Superior temporal gyrus (tissue), 1 donor: ENCODE measurements around the gene NUPR1.
A peak's percentile ranks its signal among the peaks of the same experiment; 100 is the strongest.
"Not testable (repeated sequence)": the region's sequence is repeated elsewhere in the genome, so short reads cannot be mapped to it uniquely, and the experiment has no call there.

ENCODE experiments used
- DNase-seq: peaks from one replicate; pipeline ENCODE4 v3.0.0-alpha.2; 2016; ENCODE audit errors: extremely low spot score

The NUPR1 gene

DNA sequence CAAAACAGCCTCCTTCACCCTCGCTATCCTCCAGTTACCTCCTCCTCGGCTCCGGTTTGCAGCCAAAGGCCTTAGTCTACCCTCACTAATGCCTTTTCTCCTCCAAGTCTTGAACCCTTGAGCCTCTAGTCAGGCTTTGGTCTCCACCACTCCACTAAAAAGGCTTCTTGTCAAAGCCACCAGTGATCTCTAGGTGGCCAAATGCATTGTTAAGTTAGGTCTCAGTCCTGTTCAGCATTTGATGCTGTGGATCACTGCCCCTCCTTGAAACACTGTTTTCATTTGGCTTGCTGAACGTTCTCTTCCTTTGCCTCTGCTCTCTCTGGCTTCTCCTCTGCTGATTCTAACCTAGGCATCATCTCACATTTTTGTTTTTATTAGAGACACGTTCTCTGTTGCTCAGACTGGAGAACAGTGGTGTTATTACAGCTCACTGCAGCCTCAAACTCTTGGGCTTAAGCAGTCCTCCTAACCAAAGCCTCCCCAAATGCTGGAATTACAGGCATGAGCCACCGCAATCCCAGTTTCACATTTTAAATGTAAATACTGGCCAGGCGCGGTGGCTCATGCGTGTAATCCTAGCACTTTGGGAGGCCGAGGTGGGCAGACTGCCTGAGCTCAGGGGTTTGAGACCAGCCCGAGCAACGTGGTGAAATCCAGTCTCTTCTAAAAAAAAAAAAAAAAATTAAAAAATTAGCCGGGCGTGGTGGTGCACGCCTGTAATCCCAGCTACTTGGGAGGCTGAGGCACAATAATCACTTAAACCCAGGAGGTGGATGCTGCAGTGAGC, 16.1 kb upstream of the NUPR1 start:
- no peak for DNase-seq

DNA sequence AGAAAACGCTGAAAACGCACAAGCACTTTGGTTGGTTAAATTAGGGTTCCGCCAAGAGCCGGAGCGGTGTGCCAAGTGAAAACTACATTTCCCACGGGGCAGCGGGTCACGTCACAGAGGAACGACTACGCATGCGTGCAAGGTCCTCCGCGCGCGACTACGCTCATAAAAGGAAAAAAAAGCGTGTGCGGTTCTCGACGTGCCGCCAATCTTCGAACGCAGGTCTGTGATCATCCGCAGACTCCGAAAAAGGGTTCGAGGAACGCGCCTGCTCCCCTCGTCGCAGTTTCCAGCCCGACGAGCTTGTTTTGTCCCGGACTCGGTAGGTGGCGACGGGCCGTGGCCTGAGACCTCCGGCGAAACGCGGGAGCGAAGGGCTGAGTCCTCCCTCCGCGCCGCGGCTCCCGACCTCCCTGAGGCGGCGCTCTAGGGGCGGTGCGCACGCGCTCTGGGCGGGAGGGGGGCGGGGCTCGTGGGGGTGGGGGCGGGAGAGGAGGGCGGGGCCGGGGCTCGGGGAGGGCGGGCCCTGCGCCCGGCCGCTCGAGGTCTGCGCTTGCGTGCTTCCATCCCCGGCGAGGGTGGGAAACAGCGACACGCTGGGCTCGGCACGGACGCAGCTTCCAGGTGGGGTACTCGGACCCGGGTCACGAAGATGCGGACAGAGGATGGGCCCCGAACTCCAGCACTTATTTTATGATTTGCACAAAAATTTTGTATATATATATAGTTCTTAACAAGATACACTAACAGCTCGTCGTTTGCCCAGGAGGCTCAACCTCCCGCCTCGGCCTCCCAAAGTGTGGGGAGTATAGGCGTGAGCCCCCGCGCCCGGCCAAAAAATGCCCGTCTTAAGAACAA, 15.2 kb upstream of the NUPR1 start, which contains the start of gene SGF29:
TSS of gene SGF29 (plus strand) at position 145 of the 858 bp plus-strand sequence. CDS start 27,150 bp downstream, outside the sequence.
- DNase-seq, result peak; percentile 97

DNA sequence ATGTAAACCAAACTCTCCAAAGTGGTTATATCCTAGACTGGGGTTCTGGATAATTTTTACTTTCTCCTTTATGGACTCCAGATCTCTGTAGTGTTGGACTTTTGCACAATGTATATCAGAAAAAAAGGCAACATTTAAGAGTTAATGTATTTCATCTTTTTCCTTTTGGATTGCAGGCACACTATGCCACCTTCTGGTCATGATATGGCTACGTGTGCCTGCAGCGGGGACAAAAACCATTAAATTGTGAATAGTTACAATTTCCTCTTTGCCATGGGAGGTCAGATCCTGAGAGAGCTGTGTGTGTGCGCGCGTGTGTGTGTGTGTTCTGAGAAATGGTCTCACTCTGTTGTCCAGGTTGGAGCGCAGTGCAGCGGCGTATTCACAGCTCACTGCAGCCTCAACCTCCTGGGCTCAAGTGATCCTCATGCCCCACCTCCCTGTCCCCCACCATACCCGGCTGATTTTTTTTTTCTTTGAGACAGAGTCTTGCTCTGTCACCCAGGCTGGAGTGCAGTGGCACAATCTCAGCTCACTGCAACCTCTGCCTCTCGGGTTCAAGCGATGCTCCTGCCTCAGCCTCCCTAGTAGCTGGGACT, 10.6 kb upstream of the NUPR1 start:
- no peak for DNase-seq

DNA sequence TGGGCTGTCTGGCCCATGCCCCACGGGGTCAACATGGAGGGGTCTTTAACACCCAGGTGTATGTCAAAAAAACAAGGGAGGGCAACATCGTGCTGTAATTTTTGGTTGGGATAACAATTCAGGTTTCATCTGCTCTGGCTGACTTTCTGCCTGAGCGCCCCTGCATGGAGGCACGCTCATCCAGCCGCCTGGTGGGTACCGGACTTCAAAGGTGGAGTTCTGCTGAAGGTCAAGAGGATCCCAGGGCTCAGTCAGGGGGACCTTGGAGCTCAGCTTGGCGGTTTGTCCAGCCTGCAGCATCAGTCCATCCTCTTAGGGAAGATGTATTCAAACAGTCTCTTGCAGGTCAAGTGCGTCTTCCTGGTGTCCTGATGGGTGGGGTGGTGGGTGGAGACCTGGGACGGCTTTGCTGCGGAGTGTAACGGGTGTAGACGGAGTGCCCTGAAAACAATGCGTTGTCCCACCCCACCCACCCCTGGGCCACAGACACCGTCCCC, 9.6 kb upstream of the NUPR1 start:
- DNase-seq, result no peak

DNA sequence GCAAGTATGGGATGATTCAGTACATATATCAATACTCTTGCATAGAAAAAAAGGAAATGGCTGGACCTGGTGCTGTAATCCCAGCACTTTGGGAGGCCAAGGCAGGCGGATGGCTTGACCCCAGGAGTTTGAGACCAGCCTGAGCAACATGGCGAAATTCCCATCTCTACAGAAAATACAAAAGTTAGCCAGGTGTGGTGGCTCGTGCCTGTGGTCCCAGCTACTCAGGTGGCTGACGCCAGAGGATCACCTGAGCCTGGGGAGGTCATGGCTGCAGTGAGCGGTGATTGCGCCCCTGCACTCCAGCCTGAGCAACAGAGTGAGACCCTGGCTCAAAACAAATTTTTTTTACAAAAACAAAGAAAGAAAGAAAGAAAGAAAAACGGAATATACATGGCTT, 7.9 kb upstream of the NUPR1 start:
- DNase-seq, result no peak

DNA sequence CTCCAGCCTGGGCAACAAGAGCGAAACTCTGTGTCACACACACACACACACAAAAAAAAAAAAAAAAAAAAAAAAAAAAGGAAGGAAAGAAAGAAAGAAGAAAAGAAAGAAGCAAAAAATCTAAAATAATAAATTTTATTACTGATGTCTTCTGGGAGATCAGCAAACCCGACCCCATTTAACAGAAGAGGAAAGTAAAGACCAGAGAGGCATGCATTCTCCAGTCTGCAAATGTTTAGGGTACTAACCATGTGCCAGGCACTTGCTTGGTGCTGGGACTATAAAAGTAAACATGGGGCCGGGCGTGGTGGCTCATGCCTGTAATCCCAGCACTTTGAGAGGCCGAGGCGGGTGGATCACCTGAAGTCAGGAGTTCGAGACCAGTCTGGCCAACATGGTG, 7.2 kb upstream of the NUPR1 start:
- DNase-seq, result not testable (repeated sequence)

DNA sequence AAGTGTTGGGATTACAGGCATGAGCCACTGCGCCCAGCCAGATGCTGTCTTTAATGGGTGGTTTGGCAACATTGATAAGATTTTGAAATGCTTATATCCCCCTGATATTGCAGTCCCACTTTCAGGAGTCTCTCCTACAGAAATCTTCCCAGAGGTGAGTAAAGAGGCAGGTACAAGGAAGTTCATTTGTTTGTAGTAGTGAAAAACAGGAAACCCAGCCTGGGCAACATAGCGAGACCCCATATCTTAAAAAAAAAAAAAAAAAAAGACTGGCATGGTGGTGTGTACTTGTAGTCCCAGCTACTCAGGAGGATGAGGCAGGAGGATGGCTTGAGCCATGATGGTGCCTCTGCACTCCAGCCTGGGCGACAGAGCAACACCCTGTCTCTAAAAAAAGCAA, 6.2 kb upstream of the NUPR1 start:
- DNase-seq, result no peak

DNA sequence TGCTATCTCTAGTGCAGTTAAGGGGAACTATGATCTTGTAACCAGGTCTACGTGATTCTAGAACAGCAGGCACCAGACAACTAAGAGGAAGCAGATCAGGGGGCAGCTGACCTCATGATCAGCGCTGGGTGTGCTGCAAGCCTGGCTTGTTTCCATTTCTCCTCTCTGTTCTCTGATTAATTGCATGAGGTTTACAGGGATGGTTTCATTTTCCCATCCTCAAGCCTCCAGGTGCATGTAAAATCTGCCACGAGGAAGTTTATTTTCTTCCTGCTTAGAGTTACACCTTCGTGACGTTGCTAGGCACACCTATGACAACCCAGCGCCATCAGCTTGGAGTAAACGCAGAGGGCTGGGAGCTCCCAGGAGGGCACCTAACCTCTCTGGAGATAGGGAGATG, 4.3 kb upstream of the NUPR1 start:
- DNase-seq, result no peak

DNA sequence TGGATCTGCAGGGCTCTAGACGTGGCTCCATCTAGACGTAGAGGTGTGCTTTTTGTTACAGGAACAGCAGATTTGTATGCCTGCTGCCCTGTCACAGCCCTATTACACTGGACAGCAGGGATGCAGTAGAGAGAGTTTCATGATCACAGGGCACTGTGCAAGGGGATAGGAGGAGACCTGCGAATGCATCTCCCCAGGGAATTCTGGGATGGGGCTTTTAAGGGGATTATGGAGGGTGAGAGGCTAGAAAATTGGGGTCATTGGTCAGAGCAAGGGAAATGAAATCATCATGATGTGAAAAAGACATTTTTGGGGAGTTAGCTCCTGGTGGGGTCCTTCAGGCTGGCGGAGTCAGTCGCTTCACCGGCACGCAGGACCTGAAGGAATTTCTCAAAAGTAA, 3.9 kb upstream of the NUPR1 start:
- no peak for DNase-seq

DNA sequence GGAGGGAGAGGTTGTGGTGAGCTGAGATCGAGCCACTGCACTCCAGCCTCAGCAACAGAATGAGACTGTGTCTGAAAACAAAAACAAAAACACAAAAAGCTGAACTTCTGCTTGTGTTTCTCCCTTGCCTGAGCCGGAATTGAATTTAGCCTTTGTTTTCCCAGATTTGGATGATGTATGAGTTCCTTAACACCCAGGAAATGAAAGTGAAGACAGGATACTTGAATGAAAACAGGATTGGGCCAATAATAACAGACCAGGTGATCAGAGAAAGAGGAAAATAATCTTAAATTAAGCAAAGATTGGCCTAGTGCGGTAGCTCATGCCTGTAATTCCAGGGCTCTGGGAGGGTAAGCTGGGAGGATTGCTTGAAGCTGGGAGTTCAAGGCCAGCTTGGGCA, 1.6 kb upstream of the NUPR1 start:
- DNase-seq, result no peak

DNA sequence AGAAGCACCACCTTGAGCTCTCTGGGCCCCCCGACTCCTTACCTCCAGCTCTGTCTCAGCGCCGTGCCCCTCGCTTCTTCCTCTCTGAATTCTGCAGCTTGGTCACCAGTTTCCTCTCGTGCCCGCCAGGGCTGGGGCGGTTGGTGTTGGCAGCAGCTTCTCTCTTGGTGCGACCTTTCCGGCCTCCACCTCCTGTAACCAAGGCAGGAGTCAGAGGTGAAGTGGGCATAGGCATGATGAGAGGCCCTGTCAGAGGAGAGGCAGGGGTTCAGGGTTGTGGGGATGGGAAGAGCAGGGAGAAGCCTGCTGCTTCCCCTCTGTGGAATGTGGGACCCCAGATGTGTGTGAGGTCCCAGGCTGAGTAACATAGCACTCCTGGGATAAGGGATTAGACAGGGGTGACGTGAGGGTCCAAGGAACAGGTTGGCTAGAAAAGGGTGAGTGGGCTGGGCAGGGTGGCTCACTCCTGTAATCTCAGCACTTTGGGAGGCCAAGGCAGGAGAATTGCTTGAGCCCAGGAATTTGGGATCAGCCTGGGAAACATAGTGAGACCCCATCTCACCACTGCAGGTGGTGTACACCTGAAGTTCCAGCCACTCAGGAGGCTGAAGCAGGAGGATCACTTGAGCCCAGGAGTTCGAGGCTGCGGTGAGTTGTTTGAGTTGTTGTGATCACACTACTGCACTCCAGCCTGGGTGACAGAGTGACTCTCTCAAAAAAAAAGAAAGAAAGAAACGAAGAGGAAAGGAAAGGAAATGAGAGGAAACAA, 626 bp downstream of the NUPR1 start:
- no peak for DNase-seq

DNA sequence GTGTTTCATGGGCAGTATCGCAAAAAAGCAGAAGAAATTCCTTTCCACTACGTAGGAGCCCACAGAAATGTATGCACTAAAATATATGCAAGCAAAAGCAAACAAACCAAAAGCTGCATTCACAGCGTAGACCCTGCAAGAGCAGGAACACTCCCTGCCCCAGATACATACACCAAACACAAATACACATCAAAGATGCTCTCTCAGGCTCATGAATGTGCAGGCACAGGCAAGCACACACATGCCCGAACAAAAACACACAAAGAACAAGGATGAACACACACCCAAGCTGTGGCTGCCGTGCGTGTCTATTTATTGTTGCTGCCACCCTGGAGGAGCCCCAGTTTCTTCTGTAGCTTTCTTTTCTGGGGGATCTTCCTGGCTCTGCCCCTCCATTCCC, 1.7 kb downstream of the NUPR1 start:
- no peak for DNase-seq

DNA sequence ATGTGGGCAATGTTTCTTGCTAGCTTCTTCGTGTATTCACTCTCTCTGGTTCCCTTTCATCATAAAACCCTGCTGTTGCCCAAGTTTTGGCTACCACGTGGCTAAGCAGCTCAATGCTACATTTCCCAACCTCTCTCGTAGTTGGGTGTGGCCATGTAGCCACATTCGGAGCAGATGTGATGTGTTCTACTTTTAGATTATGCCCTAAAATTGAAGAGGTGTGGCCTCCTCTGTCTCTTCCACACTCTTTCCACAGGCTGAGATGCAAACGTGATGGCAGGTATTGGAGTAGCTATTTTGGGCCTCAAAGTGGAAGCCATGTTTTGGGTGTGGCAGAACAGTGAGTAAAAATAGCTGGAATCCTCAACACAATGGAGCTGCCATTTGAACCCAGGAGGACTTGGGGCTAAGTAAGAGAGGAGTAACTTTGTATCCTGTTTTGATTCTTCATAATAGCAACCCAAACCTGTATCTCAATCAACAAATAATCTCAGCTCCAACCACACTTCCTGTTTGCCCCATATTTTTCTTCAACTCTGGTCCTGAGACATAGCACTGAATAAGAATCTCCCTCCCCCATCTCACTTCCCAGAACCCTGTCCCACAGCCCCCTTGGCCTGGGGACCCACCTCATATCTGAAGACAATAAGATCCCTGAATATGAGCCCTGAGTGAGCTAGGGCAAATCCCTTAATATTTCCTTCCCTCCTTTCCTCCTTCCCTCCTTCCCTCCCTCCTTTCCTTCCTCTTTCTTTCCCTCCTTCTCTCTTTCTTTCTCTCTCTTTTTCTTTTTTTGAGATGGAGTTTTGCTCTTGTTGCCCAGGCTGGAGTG, 4.0 kb downstream of the NUPR1 start:
- DNase-seq, result no peak

DNA sequence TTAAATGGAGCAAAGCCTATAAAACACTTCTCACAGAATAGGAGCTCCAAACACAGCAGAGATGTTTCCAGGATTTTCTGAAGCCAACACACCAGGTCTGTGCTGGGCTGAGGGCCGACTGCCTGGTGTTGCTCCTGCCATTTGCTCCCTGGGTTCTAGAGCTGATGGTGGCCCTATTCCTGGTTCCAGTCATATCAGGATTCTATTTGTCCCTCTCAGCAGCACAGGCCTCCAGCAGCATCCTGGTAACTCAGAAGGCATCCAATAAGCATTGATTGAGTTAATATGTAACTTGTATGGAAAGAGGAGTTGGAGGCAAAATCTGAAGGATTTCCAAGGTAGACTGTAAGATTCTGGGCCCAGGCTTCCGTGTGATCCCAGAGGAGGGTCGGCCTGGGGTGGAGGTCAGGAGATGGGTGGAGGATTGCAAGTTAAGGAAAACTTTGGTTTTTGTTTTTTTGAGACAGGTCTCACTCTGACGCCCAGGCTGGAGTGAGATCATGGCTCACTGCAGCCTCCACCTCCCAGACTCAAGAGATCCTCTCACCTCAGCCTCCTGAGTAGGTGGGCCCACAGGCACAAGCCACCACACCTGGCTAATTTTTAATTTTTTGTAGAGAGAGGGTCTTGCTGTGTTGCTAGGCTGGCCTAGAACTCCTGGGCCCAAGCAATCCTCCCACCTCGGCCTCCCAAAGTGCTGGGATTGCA, 5.7 kb downstream of the NUPR1 start:
- DNase-seq, result no peak

DNA sequence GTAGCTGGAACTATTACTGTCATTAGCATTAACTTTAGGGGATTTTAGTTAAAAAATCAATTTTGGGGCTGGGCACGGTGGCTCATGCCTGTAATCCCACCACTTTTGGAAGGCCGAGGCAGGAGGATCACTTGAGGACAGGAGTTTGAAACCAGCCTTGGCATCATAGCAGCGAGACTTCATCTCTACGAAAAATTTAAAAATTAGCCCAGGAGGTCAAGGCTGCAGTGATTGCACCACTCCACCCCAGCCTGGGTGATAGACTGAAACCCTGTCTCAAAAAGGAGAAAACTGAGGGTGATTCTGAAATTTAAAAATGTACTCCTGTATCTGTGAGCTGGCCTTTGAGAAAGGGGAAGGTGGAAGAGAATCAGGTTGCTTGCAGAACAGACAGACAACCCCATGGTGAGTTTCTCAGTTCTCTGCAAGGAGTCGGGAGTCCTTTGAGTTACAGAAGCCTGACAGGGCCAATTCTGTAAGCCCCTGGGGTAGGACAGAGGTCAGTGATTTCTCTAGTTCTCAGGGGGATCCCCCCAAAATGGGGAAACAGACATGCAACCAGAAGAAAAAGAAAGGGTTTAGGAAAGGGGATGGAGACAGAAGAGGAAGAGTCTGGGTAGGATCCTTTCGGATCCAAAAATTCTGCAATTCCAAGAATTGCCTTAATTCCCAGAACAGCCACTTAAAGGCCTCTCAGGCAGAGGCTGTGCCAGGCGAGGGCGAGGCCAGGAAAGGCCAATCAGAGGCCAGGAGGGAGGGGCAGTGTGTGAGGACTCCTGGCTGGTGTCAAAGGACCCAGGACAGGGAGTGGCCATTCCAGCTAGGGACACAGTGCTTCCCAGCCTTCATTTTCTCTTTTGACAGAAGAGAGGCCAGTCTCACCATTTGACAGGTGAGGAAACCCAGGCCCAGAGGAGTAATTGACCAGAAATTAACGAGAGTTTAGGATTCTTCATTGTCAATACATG, 6.7 kb downstream of the NUPR1 start:
- no peak for DNase-seq

DNA sequence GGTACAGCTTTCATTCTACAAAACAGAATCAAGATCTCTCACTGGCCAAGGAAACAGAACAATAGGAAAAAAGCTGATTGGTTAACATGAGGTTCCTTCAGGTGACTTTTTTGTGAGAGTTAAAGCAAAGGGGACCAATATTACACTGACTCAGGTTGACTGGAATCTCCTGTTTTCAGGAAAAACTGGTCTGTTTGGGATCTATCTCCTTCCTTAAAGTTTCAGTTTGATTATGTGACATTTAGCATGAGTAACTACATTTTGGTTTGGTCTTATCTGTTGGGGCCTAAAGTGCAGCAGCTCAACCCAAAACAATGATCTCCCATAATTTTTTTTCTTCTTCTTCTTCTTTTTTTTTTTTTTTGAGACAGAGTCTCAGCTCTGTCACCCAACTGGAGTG, 9.7 kb downstream of the NUPR1 start:
- DNase-seq, result no peak

DNA sequence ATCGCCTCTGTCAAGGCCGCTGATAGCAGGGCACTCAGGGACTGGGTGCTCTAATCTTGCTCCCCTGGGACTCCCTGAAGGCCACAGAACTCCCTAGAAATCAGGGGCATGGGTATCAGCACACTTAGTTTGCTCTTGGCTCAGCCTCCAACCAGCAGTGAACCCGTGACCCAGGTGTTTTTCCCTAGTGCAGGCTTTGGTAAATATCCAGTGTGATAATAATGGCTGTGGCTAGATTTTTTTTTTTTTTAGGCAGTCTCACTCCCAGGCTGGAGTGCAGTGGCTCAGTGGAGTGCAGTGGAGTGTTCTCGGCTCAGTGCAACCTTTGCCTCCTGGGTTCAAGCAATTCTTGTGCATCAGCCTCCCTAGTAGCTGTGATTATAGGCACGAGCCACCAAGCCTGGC, 10.3 kb downstream of the NUPR1 start:
- no peak for DNase-seq

DNA sequence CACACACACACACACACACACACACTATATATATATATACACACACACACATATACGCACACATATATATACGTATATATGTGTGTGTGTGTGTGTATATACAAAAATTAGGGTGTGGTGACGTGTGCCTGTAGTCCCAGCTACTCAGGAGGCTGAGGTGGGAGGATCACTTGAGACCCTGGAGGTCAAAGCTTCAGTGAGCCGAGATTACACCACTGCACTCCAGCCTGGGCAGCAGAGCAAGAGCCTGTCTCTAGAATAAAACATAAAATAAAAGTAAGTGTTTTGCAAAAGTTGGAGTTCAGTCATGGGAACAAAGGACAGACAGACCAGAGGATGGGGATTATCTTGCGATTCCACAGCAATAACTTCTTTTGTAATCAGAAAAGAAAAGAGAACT, 10.8 kb downstream of the NUPR1 start:
- DNase-seq, result no peak
